ENCODE measurements around the gene ARHGAP6.

ARHGAP6 gene

DNA sequence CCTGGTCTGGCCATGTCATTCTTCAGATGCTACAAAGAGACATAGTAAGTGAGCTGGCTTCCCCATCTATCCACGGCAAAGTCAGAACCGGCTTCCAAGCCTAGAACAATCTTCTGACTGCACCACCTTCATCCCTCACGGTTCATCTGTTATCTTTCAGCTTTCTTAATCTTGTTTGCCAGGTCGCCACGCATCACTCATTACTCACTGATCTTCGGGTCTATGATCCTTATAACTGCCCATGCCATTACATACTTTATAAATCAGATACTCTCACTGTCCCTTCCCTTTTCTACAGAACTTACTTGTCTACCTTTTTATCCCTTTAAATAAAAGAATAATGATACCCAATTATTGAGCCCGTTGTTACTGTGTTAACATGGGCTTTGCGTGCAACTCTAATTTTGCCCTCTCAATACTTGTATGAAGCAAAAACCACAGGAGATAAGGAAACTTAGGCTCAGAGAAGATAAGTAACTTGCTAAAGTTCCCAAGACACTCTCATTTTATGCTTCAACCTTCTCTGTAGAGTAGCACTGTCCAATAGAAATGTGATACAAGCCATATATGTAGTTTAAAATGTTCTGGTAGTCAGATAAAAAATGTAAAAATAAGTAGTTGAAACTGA is 200.8 kb downstream of the ARHGAP6 start:
- DNase-seq (ENCODE audit: low read depth, low spot score) = no peak

- DNase-seq (ENCODE audit: low read depth, low spot score) = no peak
These were observed 201.3 kb downstream of the ARHGAP6 start for GRCh38 chrX:11464380-11464779.

- no peak for DNase-seq (ENCODE audit: low read depth, low spot score)
These were observed 203.1 kb downstream of the ARHGAP6 start for GRCh38 chrX:11462648-11463047.

GRCh38 chrX:11462136-11462535 is 203.6 kb downstream of the ARHGAP6 start:
- DNase-seq (ENCODE audit: low read depth, low spot score) = no peak

- no peak for DNase-seq (ENCODE audit: low read depth, low spot score)
These were observed 204.3 kb downstream of the ARHGAP6 start for GRCh38 chrX:11461201-11462001.

- no peak for DNase-seq (ENCODE audit: low read depth, low spot score)
These were observed 205.4 kb downstream of the ARHGAP6 start for GRCh38 chrX:11460347-11460746.

- DNase-seq (ENCODE audit: low read depth, low spot score) = no peak
These were observed 207.6 kb downstream of the ARHGAP6 start for GRCh38 chrX:11458170-11458569.

DNA sequence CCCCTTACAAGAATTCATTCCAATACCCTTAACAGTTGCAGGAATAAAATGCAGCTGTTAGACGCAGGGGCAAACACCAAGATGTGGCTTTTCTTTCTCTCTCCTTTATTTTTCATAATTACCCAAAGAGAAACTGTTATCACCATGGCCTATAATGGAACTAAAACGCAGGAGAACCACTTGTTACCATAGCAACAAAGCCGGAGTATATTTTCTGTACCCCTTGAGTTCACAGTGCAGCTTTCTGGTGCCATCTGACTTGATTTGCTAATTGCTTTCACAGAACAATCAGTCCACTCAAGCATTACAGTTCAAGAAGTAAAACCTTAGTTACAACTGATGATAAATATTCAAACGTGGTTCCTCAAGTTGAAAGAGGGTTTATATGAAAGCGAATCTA is 214.6 kb downstream of the ARHGAP6 start:
- DNase-seq (ENCODE audit: low read depth, low spot score) = no peak

DNA sequence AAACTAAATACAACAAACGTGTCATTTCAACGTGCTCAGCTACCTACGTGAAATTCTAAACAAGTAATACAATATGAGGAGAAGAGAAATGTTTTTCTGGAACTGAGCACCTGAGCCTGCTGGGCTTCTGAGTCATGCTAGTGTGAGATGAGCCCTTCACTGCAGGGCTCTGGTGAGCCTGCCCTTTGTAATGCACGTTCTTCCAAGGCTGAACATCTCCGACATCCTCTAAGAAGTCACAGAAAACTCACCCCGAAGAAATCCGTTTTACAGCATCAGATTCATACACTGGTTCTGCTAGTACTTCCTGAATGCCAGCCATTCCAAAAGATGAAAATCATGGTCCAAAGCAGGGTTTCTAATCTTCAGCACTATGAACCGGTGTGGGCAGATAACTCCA is 215.4 kb downstream of the ARHGAP6 start:
- no peak for DNase-seq (ENCODE audit: low read depth, low spot score)

- DNase-seq (ENCODE audit: low read depth, low spot score) = no peak
These were observed 216.1 kb downstream of the ARHGAP6 start for GRCh38 chrX:11449613-11450012.

- no peak for DNase-seq (ENCODE audit: low read depth, low spot score)
These were observed 218.3 kb downstream of the ARHGAP6 start for GRCh38 chrX:11447418-11447817.

DNA sequence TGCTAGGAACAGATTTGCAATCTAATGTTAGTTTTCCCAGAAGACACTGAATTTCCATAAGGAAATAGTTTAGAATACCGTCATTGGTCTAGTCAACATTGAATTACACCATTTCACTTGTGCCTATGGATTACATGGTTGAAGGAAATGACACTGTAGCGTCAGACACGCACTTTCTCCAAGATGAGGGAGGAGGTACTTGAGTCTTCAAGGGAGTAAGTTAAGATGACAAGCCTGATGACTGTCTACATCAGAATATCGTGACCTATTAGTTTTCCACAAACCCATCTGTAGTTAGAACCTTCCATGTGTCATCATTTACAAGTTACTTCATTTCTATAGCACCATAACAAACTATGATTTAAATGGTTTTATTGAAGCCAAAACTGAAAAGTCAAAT is 218.8 kb downstream of the ARHGAP6 start:
- no peak for DNase-seq (ENCODE audit: low read depth, low spot score)

GRCh38 chrX:11446336-11446735 is 219.4 kb downstream of the ARHGAP6 start:
- DNase-seq (ENCODE audit: low read depth, low spot score) = no peak

GRCh38 chrX:11445540-11445939 is 220.2 kb downstream of the ARHGAP6 start:
- no peak for DNase-seq (ENCODE audit: low read depth, low spot score)

DNA sequence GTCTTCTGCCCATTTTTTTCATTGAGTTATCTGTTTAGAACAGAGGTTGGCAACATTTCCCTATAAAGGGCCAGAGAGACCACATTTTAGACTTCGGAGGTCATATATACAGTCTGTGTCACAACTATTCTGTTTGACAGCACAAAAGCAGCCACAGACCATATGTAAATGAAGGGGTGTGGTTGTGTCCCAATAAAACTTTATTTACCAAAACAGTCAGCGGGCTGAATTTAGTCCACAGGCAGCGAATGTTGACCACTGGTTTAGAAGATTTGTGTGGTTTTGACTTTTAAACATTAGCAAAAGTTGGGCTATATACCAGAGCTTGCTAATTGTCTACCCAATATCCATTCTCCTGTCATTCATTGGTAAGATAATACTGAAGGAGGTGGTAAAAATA is 221.7 kb downstream of the ARHGAP6 start:
- no peak for DNase-seq (ENCODE audit: low read depth, low spot score)

DNA sequence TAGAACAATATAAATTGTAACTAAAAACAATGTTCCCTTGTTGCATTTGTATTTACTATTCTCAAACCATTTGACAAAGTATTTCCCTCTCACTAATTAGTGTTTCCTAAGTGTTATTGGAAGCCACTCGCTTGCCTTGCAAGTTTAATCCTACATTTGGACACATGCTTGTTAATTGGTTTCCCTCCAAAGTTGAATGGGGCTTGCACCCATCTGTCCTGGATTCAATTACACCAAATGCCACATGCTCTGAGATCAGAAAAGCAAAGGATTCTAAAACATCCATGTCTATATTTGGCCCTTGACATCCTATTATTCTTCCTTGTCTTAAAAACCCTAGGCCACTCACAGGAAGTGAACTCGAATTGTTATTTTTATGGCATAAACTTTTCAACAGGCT is 225.9 kb downstream of the ARHGAP6 start:
- DNase-seq (ENCODE audit: low read depth, low spot score) = no peak

DNA sequence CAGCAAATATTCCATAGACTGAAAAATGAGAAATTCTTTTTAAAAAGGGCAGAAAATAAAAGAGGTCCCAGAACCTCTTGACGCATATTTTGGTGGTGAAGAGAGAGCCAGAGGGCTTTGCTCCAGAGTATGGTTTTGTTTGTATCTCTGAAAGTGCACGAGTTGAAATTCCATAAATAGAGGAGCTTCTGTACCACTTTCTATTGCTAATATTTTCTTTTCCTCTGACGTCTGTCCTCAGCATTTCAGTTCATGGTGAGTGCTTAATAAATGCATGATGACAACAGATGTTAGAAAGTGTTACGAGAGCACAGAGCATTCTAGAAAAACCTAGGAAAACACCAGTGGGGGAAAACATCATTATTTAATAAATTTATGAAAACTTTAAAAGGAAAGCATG is 227.0 kb downstream of the ARHGAP6 start:
- DNase-seq (ENCODE audit: low read depth, low spot score) = no peak

- no peak for DNase-seq (ENCODE audit: low read depth, low spot score)
These were observed 227.4 kb downstream of the ARHGAP6 start for GRCh38 chrX:11438380-11438723.

DNA sequence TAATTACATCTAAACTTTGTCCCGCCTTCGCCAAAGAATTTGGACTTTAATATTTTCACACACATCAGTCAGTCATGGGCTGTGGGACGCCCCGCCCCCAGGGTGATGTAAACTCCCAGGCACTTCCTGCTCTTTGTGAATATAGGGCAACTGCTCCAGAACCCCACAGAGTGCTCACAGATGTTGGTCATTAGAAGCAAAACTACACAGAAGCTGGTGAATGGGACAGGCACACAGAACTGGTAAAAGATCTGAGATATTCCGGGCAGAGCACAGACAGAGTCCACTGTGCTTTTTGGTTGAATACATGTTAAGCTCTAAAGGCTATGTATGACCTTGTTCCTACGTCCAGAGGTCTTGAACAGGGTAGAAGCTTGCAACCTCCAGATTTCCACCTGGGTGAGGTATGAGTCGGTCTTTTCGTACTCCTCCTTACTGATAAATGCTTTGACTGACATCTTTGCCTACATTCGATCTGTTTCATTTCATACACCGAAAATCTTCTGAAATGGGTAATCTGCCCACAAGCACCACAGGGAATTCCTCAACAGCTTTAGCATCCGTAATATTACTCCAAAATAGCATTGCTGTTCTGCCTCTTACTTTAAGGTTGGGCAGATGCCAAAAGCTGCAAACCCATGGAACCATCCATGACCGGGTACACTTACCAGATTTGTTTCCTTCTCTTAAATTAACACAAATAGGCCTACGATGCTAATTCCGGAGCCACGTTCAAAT is 227.9 kb downstream of the ARHGAP6 start:
- no peak for DNase-seq (ENCODE audit: low read depth, low spot score)

DNA sequence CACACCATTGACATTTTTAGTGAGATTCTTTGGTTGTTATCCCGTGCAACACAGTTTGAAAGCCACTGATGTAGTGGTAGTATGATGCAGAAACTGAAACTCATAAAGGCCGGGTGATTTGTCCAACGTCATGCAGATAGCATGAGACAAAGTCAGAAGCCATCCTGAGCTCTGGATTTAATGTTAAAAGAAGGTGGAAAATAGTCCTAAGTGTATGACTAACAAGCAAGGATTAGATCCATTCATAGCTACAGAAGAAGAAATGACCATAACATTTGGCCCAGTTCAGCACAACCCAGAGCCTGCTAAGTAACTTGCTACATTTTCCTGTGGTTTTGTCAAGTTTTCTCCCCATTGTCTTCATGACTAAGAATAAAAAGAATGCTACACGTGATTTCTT is 230.2 kb downstream of the ARHGAP6 start:
- no peak for DNase-seq (ENCODE audit: low read depth, low spot score)

- no peak for DNase-seq (ENCODE audit: low read depth, low spot score)
These were observed 231.1 kb downstream of the ARHGAP6 start for GRCh38 chrX:11434607-11435006.

DNA sequence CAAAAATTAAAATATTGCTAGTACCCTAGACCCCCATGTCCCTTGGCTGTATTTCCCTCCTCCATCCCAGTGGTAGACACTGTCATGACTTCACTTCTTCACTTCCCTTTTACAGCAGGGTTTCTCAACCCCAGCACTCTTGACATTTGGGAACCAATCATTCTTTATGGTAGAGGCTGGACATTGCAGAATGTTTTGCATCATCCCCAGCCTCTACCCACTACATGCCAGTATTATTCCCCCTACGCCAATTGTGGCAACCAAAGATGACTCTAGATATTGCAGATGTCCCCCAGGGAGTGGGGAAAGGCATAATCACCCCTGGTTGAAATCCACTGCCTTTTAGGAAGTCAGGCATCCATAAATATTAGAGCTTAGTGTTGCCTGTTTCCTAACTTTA is 233.9 kb downstream of the ARHGAP6 start:
- no peak for DNase-seq (ENCODE audit: low read depth, low spot score)

- DNase-seq (ENCODE audit: low read depth, low spot score) = no peak
These were observed 235.4 kb downstream of the ARHGAP6 start for GRCh38 chrX:11430271-11430670.
